H9 (cell line): ENCODE data around the gene SELENOV. TPM values are rescaled to one million over a fixed set of nuclear protein-coding genes. Genes with fewer than 3 reads are reported as not detected.

Experiments used
- DNase-seq: peaks from one replicate; pipeline ENCODE4 v3.0.0-alpha.2; 2017
- H2AFZ ChIP-seq: one replicate; pipeline ENCODE4 v1.6.1; 2013; ENCODE audit warnings: mild to moderate bottlenecking, low read length, control low read depth, moderate library complexity
- H2AK5ac ChIP-seq: 2 replicates; pipeline ENCODE4 v1.6.1; 2013; ENCODE audit warnings: low read length, control low read depth, mixed read lengths; ENCODE audit not compliant: insufficient read length
- H2BK120ac ChIP-seq: one replicate; pipeline ENCODE4 v1.6.1; 2013; ENCODE audit warnings: low read depth, mild to moderate bottlenecking, low read length, control low read depth, inconsistent platforms; ENCODE audit not compliant: poor library complexity, severe bottlenecking
- H2BK12ac ChIP-seq: 2 replicates; pipeline ENCODE4 v1.6.1; 2013; ENCODE audit warnings: low read length, control low read depth, mixed read lengths, low read depth; ENCODE audit not compliant: insufficient read length
- H2BK15ac ChIP-seq: 2 replicates; pipeline ENCODE4 v1.6.1; 2013; ENCODE audit warnings: low read depth, low read length, control low read depth
- H2BK20ac ChIP-seq: one replicate; pipeline ENCODE4 v1.6.1; 2013; ENCODE audit warnings: low read depth, mild to moderate bottlenecking, low read length, control low read depth, inconsistent platforms; ENCODE audit not compliant: poor library complexity, severe bottlenecking
- H2BK5ac ChIP-seq: 2 replicates; pipeline ENCODE4 v1.6.1; 2013; ENCODE audit warnings: low read length, control low read depth, mixed read lengths; ENCODE audit not compliant: insufficient read length
- H3K14ac ChIP-seq: 2 replicates; pipeline ENCODE4 v1.6.1; 2013; ENCODE audit warnings: low read length, control low read depth; ENCODE audit not compliant: insufficient read depth
- H3K18ac ChIP-seq: 2 replicates; pipeline ENCODE4 v1.6.1; 2013; ENCODE audit warnings: low read depth, mild to moderate bottlenecking, mixed read lengths, low read length, control low read depth; ENCODE audit not compliant: insufficient read length
- H3K23ac ChIP-seq: 2 replicates; pipeline ENCODE4 v1.6.1; 2013; ENCODE audit warnings: low read length, control low read depth, mixed read lengths, low read depth; ENCODE audit not compliant: insufficient read length
- H3K23me2 ChIP-seq: 2 replicates; pipeline ENCODE4 v1.6.1; 2013; ENCODE audit warnings: low read depth, mild to moderate bottlenecking, mixed read lengths, low read length, control low read depth; ENCODE audit not compliant: insufficient read length, poor library complexity, severe bottlenecking
- H3K27ac ChIP-seq: 2 replicates; pipeline ENCODE4 v1.5.1; 2013; ENCODE audit warnings: low read length, control low read depth, mixed read lengths, low read depth; ENCODE audit not compliant: insufficient read length
- H3K27me3 ChIP-seq: 2 replicates; pipeline ENCODE4 v1.6.1; 2013; ENCODE audit warnings: low read length, control low read depth, inconsistent platforms; ENCODE audit not compliant: insufficient read depth
- H3K4ac ChIP-seq: 2 replicates; pipeline ENCODE4 v1.6.1; 2013; ENCODE audit warnings: low read depth, mild to moderate bottlenecking, control low read depth, inconsistent platforms, low read length, moderate library complexity
- H3K4me1 ChIP-seq: 2 replicates; pipeline ENCODE4 v1.6.1; 2013; ENCODE audit warnings: low read length, control low read depth, inconsistent platforms; ENCODE audit not compliant: insufficient read depth
- H3K4me2 ChIP-seq: 2 replicates; pipeline ENCODE4 v1.6.1; 2013; ENCODE audit warnings: low read length, control low read depth, mixed read lengths; ENCODE audit not compliant: insufficient read length, insufficient read depth
- H3K56ac ChIP-seq: 2 replicates; pipeline ENCODE4 v1.6.1; 2013; ENCODE audit warnings: low read depth, mild to moderate bottlenecking, mixed read lengths, low read length, control low read depth; ENCODE audit not compliant: insufficient read length
- H3K79me1 ChIP-seq: 2 replicates; pipeline ENCODE4 v1.6.1; 2013; ENCODE audit warnings: low read depth, mild to moderate bottlenecking, moderate library complexity, low read length, control low read depth, inconsistent platforms; ENCODE audit not compliant: insufficient read depth, poor library complexity, severe bottlenecking
- H3K79me2 ChIP-seq: 2 replicates; pipeline ENCODE4 v1.6.1; 2013; ENCODE audit warnings: low read length, control low read depth, inconsistent platforms; ENCODE audit not compliant: insufficient read depth
- H3K9ac ChIP-seq: 2 replicates; pipeline ENCODE4 v1.6.1; 2013; ENCODE audit warnings: low read length, control low read depth, mixed read lengths; ENCODE audit not compliant: insufficient read length; ENCODE audit errors: extremely low read depth
- H3K9me3 ChIP-seq: one replicate; pipeline ENCODE4 v1.6.1; 2013; ENCODE audit warnings: low read depth, low read length, inconsistent platforms; ENCODE audit not compliant: control insufficient read depth
- H3T11ph ChIP-seq: one replicate; pipeline ENCODE4 v1.6.1; 2013; ENCODE audit warnings: mild to moderate bottlenecking, low read length, control low read depth, inconsistent platforms
- H4K20me1 ChIP-seq: one replicate; pipeline ENCODE4 v1.6.1; 2013; ENCODE audit not compliant: control insufficient read depth, insufficient read length, insufficient read depth
- H4K5ac ChIP-seq: 2 replicates; pipeline ENCODE4 v1.6.1; 2013; ENCODE audit warnings: low read depth, mild to moderate bottlenecking, mixed read lengths, low read length, control low read depth; ENCODE audit not compliant: insufficient read length
- H4K8ac ChIP-seq: replicated peaks from 2 replicates; pipeline ENCODE4 v1.6.1; 2013; ENCODE audit warnings: low read length, control low read depth, mixed read lengths, low read depth; ENCODE audit not compliant: insufficient read length
- H4K91ac ChIP-seq: 2 replicates; pipeline ENCODE4 v1.6.1; 2013; ENCODE audit warnings: low read depth, mild to moderate bottlenecking, moderate library complexity, mixed read lengths, low read length, control low read depth; ENCODE audit not compliant: insufficient read length
- H3K27ac Mint-ChIP-seq, 3 experiments: 2 replicates in 2 of 3; 3 replicates in 1 of 3; pipeline ENCODE4 v1.8.0; 2020 to 2021; ENCODE audit warnings: mixed read lengths in 3 of 3, mild to moderate bottlenecking in 1 of 3, moderate library complexity in 1 of 3
- H3K27me3 Mint-ChIP-seq: 2 replicates; pipeline ENCODE4 v1.8.0; 2021; ENCODE audit warnings: low read depth, mild to moderate bottlenecking, moderate library complexity, mixed read lengths
- H3K36me3 Mint-ChIP-seq, 3 experiments: 2 replicates in 2 of 3; 3 replicates in 1 of 3; pipeline ENCODE4 v1.8.0; 2020 to 2021; ENCODE audit warnings: low read depth in 3 of 3, mixed read lengths in 3 of 3; ENCODE audit not compliant: insufficient read depth in 1 of 3
- H3K4me1 Mint-ChIP-seq, 2 experiments: 2 replicates each; pipeline ENCODE4 v1.8.0; 2020; ENCODE audit warnings: mixed read lengths in 2 of 2
- H3K4me3 Mint-ChIP-seq, 2 experiments: 2 replicates in 1 of 2; 3 replicates in 1 of 2; pipeline ENCODE4 v1.8.0; 2020 to 2021; ENCODE audit warnings: mild to moderate bottlenecking in 2 of 2, mixed read lengths in 2 of 2, moderate library complexity in 1 of 2
- H3K9me3 Mint-ChIP-seq, 2 experiments: 2 replicates in 1 of 2; 3 replicates in 1 of 2; pipeline ENCODE4 v1.8.0; 2020; ENCODE audit warnings: mild to moderate bottlenecking in 2 of 2, mixed read lengths in 2 of 2, moderate library complexity in 1 of 2
- CTCF ChIP-seq: fragments of 200-600 bp; sonication (generic); conservative IDR thresholded peaks from 3 replicates; pipeline ENCODE4 v1.8.0; 2021; ENCODE audit warnings: antibody characterized with exemption, mild to moderate bottlenecking
- WGBS: extraction: QIAGEN DNeasy Blood & Tissue Kit; methylation state at CpG from one replicate; pipeline ENCODE4 v1.1.7; 2013; ENCODE audit warnings: missing lambda C conversion rate, low lambda C conversion rate, mixed read lengths; ENCODE audit not compliant: insufficient read length; ENCODE audit errors: extremely low coverage; 5-methylcytosine and 5-hydroxymethylcytosine counted together
- total RNA-seq: library from RNA; stranded (reverse); gene quantifications from 2 replicates; pipeline ENCODE4 v1.2.1, GENCODE V29; 2021

SELENOV gene
- total RNA-seq, 1 experiment from 2014 or later = 6.9 TPM

GRCh38 chr19:39481676-39482075 is 33.3 kb upstream of the SELENOV start:
- Histone ChIP-seq H3K4me1 (no peaks in the 10 kb centered on the region), H2BK20ac (no peak overlapping the region), H4K20me1 (no peaks in the 10 kb centered on the region), H2BK15ac (0 out of 2 replicates have a peak overlapping the region, but pooled peaks have one; percentile 49), H3K4ac (no peak overlapping the region; the same call in 1 of the 2 replicates), H3K9ac (peak overlapping the region; percentile 79), H2AK5ac (no peak overlapping the region), H2BK5ac (no peak overlapping the region), H3K56ac (no peak overlapping the region), H2BK120ac (no peak overlapping the region), H3K27ac (no peak overlapping the region), H4K91ac (no peak overlapping the region), H3K23ac (no peak overlapping the region), H4K5ac (no peak overlapping the region), H2BK12ac (no peak overlapping the region), H3K4me2 (peak overlapping the region; percentile 98), H3K79me2 (peaks cover 12% of the 10 kb centered on the region), H3K9me3 (no peaks in the 10 kb centered on the region), H3K27me3 (no peaks in the 10 kb centered on the region), H3K18ac (peak overlapping the region; percentile 7), H4K8ac (no peak overlapping the region), H3K14ac (peak overlapping the region; percentile 74), H3K79me1 (peaks cover 12% of the 10 kb centered on the region), H3T11ph (no peak overlapping the region), H3K23me2 (peaks cover 10% of the 10 kb centered on the region), H2AFZ (no peak overlapping the region)
- Mint-ChIP-seq H3K36me3 (peaks cover 24 to 57% (median 50%) of the 10 kb centered on the region in 3 experiments; a peak in 6 of 7 replicates), H3K9me3 (no peaks in the 10 kb centered on the region; a peak in 1 of 5 replicates), H3K4me3 (peak overlapping the region; percentile 95 to 97), H3K27ac (peak overlapping the region; percentile 84 to 99 (median 97)), H3K27me3 (no peaks in the 10 kb centered on the region), H3K4me1 (peaks cover 17 to 21% of the 10 kb centered on the region in 2 experiments)
- DNase-seq = no peak
- TF ChIP-seq CTCF = no peak
- WGBS = no CpG with 5 or more reads among the region's 11 CpGs
